ENCODE results near the gene KIF1A.
"Not testable (repeated sequence)": the region's sequence is repeated elsewhere in the genome, so short reads cannot be mapped to it uniquely, and the experiment has no call there.

KIF1A gene

GRCh38 chr2:240692583-240693561 is 127.1 kb downstream of the KIF1A start:
- not testable (repeated sequence) for DNase-seq (ENCODE audit: extremely low spot score, insufficient read length, low read depth); FAIRE-seq

DNA sequence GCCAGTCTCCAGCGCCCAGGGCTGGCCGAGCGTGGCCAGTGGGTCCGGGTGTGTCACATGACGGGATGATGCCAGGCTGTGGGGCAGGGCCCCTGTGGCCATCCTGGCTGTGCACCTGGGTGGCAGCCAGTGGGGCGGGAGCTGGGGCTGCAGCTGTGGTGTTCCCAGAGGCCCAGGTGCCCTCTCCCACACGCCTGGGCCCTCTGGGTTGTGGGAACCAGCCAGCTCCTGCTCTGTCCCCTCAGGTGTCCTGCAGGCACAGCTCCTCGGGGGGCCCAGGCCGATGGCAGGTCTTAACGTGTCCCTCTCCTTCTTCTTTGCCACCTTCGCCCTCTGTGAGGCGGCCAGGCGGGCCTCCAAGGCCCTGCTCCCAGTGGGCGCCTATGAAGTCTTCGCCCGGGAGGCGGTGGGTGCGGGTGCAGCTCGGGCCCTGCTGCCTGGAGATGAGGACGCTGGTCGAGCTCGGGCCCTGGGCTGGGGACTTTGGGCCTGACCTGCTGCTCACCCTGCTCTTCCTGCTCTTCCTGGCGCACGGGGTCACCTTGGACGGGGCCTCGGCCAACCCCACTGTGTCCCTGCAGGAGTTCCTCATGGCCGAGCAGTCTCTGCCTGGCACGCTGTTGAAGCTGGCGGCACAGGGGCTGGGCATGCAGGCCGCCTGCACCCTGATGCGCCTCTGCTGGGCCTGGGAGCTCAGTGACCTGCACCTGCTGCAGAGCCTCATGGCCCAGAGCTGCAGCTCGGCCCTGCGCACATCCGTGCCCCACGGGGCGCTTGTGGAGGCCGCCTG is 128.2 kb downstream of the KIF1A start, which contains the start of gene AQP12A:
Gene AQP12A, plus strand, starts transcription at position 236 of the 790 bp plus-strand sequence. Its CDS starts 48 bp downstream, at position 284.
- not testable (repeated sequence) for DNase-seq (ENCODE audit: extremely low spot score, insufficient read length, low read depth); FAIRE-seq

- not testable (repeated sequence) for FAIRE-seq; DNase-seq (ENCODE audit: extremely low spot score, insufficient read length, low read depth)
These were observed 129.0 kb downstream of the KIF1A start for GRCh38 chr2:240691075-240691427.

DNA sequence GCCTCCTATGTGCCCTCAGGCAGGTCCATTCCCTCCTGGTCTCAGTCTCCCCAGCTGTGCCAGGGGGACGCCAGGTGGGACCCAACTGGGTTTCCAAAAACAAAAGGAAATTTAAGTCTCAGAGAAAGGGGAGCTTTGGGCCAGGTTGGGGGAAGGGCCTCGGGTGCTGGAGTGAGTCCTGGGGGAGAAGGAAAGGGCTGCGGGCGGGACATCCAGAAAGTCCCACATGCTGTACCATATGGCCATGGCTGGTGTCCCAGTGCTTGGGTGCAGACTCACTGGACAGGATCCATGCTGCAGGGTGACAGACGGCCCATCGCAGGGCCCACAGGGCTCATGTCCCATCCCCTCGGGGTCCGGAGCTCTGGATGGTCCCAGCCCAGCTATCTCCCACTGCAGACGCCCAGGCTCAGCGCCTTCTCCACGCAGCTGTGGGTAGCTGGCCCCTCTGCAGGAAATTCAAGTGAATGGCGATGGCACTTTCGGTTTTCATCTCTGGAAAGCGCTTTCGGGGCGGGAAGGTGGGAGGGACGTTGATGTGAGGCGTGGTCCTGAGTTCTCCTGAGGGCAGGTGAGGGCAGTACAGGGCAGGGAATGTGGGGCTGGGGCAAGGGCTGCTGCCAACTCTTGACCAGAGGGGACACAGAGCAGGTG is 129.5 kb downstream of the KIF1A start:
- not testable (repeated sequence) for FAIRE-seq

GRCh38 chr2:240689975-240690374 is 130.0 kb downstream of the KIF1A start:
- FAIRE-seq (no peak), DNase-seq (ENCODE audit: extremely low spot score, insufficient read length, low read depth) (no peak)

More for the DNA sequence above, 129.5 kb downstream of the KIF1A start:
- DNase-seq (ENCODE audit: extremely low spot score, insufficient read length, low read depth) = not testable (repeated sequence)

DNA sequence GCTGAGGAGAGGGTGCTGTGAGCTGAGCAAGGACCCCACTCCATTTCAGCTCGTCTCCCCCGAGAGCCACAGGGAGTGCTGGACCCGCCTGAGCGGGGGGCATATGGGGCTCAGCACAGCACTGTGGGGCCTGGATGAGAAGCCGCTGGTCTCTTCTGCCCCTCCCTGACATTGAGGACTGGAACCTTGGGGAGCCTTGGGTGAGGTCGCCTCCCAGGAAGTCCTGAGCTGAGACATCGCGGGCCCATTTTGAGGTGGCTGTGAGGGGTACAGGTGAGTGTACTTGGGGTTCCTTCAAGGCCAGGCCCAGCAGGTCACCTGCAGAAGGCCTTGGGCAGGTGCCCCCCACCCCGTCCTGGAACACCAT is 131.5 kb downstream of the KIF1A start:
- FAIRE-seq (no peak), DNase-seq (ENCODE audit: extremely low spot score, insufficient read length, low read depth) (no peak)

- FAIRE-seq (no peak), DNase-seq (ENCODE audit: extremely low spot score, insufficient read length, low read depth) (no peak)
These were observed 132.1 kb downstream of the KIF1A start for GRCh38 chr2:240687741-240688552.

DNA sequence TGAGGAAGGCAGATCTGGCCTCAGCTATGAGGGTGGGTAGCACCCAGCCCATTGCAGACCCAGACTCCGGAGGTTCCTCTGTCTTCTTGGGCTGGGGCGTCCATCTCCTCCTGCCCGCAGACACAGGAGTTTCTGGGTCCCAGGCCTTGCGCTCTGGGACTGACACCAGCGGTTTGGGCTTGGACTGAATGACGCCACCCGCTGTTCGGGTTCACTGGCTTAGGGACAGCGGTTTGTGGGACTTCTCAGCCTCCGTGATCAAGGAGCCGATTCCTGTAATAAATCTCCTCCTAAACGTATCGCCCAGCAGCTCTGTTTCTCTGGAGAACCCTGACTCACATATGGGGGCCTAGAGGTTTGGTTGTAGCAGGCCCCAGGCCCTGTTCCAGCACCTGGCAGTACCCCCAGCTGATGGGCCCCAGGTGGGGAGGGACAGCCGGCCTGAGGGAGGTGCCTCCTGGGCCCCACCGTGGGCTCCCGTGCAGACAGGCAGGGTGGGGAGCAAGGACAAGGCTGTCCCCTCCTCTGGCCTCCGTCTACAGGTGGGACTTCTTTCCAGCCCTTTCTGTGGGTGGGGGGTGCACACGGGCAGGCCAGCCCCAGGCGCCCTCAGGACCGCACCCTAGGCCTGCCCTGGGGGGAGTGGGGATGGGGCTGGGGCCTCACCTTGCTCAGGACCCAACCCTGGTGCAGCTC is 132.8 kb downstream of the KIF1A start:
- no peak for FAIRE-seq
- DNase-seq (ENCODE audit: extremely low spot score, insufficient read length, low read depth) = no peak

GRCh38 chr2:240686460-240686859 is 133.6 kb downstream of the KIF1A start:
- no peak for DNase-seq (ENCODE audit: extremely low spot score, insufficient read length, low read depth)
- FAIRE-seq = no peak

- FAIRE-seq (no peak), DNase-seq (ENCODE audit: extremely low spot score, insufficient read length, low read depth) (no peak)
These were observed 134.1 kb downstream of the KIF1A start for GRCh38 chr2:240685771-240686371.

GRCh38 chr2:240683980-240684728 is 135.9 kb downstream of the KIF1A start:
- DNase-seq (ENCODE audit: extremely low spot score, insufficient read length, low read depth); FAIRE-seq: not testable (repeated sequence)

GRCh38 chr2:240683329-240683979 is 136.6 kb downstream of the KIF1A start:
- DNase-seq (ENCODE audit: extremely low spot score, insufficient read length, low read depth); FAIRE-seq: not testable (repeated sequence)

DNA sequence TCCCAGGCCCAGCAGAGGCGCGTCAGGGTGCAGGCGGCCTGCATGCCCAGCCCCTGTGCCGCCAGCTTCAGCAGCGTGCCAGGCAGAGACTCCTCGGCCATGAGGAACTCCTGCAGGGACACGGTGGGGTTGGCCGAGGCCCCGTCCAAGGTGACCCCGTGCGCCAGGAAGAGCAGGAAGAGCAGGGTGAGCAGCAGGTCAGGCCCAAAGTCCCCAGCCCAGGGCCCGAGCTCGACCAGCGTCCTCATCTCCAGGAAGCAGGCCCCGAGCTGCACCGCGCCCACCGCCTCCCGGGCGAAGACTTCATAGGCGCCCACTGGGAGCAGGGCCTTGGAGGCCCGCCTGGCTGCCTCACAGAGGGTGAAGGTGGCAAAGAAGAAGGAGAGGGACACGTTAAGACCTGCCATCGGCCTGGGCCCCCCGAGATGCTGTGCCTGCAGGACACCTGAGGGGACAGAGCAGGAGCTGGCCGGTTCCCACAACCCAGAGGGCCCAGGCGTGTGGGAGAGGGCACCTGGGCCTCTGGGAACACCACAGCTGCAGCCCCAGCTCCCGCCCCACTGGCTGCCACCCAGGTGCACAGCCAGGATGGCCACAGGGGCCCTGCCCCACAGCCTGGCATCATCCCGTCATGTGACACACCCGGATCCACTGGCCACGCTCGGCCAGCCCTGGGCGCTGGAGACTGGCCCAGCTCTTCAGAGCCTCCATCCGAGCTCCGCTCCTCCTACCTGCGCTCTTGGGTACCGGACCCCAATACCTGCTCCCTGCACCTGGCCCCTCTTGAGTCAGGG is 137.4 kb downstream of the KIF1A start, which contains the start of gene AQP12B:
Gene AQP12B, minus strand, starts transcription at position 455 of the 794 bp plus-strand sequence. Its CDS starts 48 bp downstream, at position 407.
- not testable (repeated sequence) for FAIRE-seq; DNase-seq (ENCODE audit: extremely low spot score, insufficient read length, low read depth)

GRCh38 chr2:240680185-240680584 is 139.8 kb downstream of the KIF1A start:
- DNase-seq (ENCODE audit: extremely low spot score, insufficient read length, low read depth); FAIRE-seq: not testable (repeated sequence)

DNA sequence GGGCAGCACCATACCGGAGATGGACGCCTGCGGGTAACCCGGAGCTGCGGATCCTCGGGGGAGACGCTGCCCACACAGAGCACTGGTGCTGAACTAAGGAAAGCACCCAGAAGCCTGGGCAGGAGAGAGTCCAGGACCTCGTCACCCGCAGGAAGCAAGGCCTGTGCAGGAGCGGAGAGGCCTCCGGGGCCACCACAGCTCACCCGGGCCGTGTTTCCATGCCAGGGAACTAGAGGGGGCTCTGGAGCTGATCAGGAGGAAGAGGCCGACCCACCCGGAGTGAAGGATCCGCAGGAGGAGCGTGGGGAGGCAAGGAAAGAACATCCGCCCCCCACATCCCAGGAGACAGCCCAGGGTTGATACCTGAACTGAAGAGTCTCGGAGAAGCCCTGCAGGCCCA is 141.1 kb downstream of the KIF1A start:
- DNase-seq (ENCODE audit: extremely low spot score, insufficient read length, low read depth); FAIRE-seq: not testable (repeated sequence)

GRCh38 chr2:240678043-240678442 is 142.0 kb downstream of the KIF1A start:
- not testable (repeated sequence) for FAIRE-seq; DNase-seq (ENCODE audit: extremely low spot score, insufficient read length, low read depth)

All from GM18507 (cell line).